Panc1 (cell line): ENCODE measurements around the gene POLE.

Experiments
- POLR2AphosphoS5 ChIP-seq: IDR thresholded peaks from 2 replicates; pipeline ENCODE4 v1.6.1; 2012; ENCODE audit warnings: mild to moderate bottlenecking, low read depth, low read length, moderate library complexity
- SIN3A ChIP-seq: IDR thresholded peaks from 2 replicates; pipeline ENCODE4 v1.6.1; 2012; ENCODE audit warnings: low read depth, mild to moderate bottlenecking, low read length, moderate library complexity, borderline replicate concordance; ENCODE audit not compliant: insufficient read depth
- TCF7L2 ChIP-seq: IDR thresholded peaks from 2 replicates; pipeline ENCODE4 v1.6.1; 2011; ENCODE audit warnings: mild to moderate bottlenecking, low read depth, low read length, inconsistent platforms
- TF ChIP-seq, protein P1 (sequence below): fragments of 450-650 bp; IDR thresholded peaks from 2 replicates; pipeline ENCODE4 v1.5.1; 2017; ENCODE audit warnings: mild to moderate bottlenecking
- TF ChIP-seq, protein P2 (sequence below), 2 experiments: IDR thresholded peaks; 2 replicates each; pipeline ENCODE4 v1.6.1; 2011 to 2012; ENCODE audit warnings: low read depth in 2 of 2, control low read depth in 1 of 2, low read length in 1 of 2, mild to moderate bottlenecking in 1 of 2, moderate library complexity in 1 of 2; ENCODE audit not compliant: insufficient read depth in 1 of 2

DNA sequence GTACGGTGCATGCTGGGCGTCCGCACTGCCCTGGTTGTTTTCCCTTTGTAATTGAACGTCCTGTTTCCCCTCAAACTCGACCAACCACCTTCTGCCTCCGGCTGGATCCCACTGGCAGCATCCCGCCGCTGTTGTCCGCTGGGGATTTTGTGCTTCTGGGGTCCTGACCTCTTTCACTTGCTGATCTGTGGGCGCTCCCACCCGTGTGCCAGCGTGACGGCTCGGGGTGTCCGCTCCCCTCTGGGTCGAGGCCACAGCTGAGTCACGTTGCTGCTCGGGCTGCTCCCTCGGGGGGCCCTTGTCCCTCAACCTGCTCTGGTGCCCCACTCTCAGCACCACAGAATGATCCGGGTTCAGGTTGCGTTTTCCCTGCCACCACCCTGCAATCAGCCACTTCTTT is 31.5 kb upstream of the POLE start:
- TF ChIP-seq, protein P1, sequence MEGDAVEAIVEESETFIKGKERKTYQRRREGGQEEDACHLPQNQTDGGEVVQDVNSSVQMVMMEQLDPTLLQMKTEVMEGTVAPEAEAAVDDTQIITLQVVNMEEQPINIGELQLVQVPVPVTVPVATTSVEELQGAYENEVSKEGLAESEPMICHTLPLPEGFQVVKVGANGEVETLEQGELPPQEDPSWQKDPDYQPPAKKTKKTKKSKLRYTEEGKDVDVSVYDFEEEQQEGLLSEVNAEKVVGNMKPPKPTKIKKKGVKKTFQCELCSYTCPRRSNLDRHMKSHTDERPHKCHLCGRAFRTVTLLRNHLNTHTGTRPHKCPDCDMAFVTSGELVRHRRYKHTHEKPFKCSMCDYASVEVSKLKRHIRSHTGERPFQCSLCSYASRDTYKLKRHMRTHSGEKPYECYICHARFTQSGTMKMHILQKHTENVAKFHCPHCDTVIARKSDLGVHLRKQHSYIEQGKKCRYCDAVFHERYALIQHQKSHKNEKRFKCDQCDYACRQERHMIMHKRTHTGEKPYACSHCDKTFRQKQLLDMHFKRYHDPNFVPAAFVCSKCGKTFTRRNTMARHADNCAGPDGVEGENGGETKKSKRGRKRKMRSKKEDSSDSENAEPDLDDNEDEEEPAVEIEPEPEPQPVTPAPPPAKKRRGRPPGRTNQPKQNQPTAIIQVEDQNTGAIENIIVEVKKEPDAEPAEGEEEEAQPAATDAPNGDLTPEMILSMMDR, result no peak
- TF ChIP-seq TCF7L2 (no peak), POLR2AphosphoS5 (no peak), SIN3A (no peak)
- TF ChIP-seq, protein P2, sequence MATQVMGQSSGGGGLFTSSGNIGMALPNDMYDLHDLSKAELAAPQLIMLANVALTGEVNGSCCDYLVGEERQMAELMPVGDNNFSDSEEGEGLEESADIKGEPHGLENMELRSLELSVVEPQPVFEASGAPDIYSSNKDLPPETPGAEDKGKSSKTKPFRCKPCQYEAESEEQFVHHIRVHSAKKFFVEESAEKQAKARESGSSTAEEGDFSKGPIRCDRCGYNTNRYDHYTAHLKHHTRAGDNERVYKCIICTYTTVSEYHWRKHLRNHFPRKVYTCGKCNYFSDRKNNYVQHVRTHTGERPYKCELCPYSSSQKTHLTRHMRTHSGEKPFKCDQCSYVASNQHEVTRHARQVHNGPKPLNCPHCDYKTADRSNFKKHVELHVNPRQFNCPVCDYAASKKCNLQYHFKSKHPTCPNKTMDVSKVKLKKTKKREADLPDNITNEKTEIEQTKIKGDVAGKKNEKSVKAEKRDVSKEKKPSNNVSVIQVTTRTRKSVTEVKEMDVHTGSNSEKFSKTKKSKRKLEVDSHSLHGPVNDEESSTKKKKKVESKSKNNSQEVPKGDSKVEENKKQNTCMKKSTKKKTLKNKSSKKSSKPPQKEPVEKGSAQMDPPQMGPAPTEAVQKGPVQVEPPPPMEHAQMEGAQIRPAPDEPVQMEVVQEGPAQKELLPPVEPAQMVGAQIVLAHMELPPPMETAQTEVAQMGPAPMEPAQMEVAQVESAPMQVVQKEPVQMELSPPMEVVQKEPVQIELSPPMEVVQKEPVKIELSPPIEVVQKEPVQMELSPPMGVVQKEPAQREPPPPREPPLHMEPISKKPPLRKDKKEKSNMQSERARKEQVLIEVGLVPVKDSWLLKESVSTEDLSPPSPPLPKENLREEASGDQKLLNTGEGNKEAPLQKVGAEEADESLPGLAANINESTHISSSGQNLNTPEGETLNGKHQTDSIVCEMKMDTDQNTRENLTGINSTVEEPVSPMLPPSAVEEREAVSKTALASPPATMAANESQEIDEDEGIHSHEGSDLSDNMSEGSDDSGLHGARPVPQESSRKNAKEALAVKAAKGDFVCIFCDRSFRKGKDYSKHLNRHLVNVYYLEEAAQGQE (IDR thresholded peaks at IDR 0.05; ENCODE audit: insufficient read depth in 1 of 2, low read depth in 2 of 2, low read length in 1 of 2), result no peak
